Loucy (cell line): ENCODE results near the gene FIGN.

ENCODE experiments used
- H2AFZ ChIP-seq: fragments of 200-600 bp; sonication (generic); 2 replicates; pipeline ENCODE4 v1.6.0; 2016; ENCODE audit warnings: antibody characterized with exemption, mild to moderate bottlenecking, low read length, moderate library complexity
- H3F3A ChIP-seq: fragments of 200-600 bp; 2 replicates; pipeline ENCODE4 v1.6.0; 2016; ENCODE audit warnings: antibody characterized with exemption, low read depth, mild to moderate bottlenecking
- H3K27me3 ChIP-seq: fragments of 200-600 bp; sonication (generic); 2 replicates; pipeline ENCODE4 v1.6.1; 2014; ENCODE audit warnings: low read length, mild to moderate bottlenecking; ENCODE audit not compliant: insufficient read depth, poor library complexity, severe bottlenecking
- H3K36me3 ChIP-seq: fragments of 200-600 bp; sonication (generic); 2 replicates; pipeline ENCODE4 v1.6.1; 2016; ENCODE audit warnings: low read length; ENCODE audit not compliant: insufficient read depth
- H3K4me1 ChIP-seq: fragments of 200-600 bp; sonication (generic); 2 replicates; pipeline ENCODE4 v1.5.1; 2014; ENCODE audit warnings: low read length, mild to moderate bottlenecking; ENCODE audit not compliant: insufficient read depth, poor library complexity, severe bottlenecking
- H3K4me2 ChIP-seq: fragments of 200-600 bp; sonication (generic); 2 replicates; pipeline ENCODE4 v1.6.0; 2014; ENCODE audit warnings: antibody characterized with exemption, low read length, low read depth, mild to moderate bottlenecking; ENCODE audit not compliant: poor library complexity, severe bottlenecking
- H3K4me3 ChIP-seq: fragments of 200-600 bp; sonication (generic); 2 replicates; pipeline ENCODE4 v1.5.1; 2014; ENCODE audit warnings: low read length, mild to moderate bottlenecking, mixed read lengths; ENCODE audit not compliant: poor library complexity, severe bottlenecking
- H3K79me2 ChIP-seq: fragments of 200-600 bp; sonication (generic); 2 replicates; pipeline ENCODE4 v1.6.1; 2014; ENCODE audit warnings: low read length; ENCODE audit not compliant: insufficient read depth
- H3K9ac ChIP-seq: fragments of 200-600 bp; sonication (generic); 2 replicates; pipeline ENCODE4 v1.6.0; 2014; ENCODE audit warnings: mild to moderate bottlenecking, low read depth, low read length, moderate library complexity; ENCODE audit not compliant: poor library complexity, severe bottlenecking
- H3K9me2 ChIP-seq: fragments of 200-600 bp; sonication (generic); replicated peaks from 2 replicates; pipeline ENCODE4 v1.6.1; 2016; ENCODE audit warnings: low read depth, low read length, mixed read lengths
- H3K9me3 ChIP-seq: fragments of 200-600 bp; sonication (generic); 2 replicates; pipeline ENCODE4 v1.6.1; 2014; ENCODE audit warnings: mild to moderate bottlenecking, antibody characterized with exemption, low read length, low read depth; ENCODE audit not compliant: insufficient read depth
- H4K20me1 ChIP-seq: fragments of 200-600 bp; sonication (generic); 2 replicates; pipeline ENCODE4 v1.6.0; 2014; ENCODE audit warnings: antibody characterized with exemption, low read length, mild to moderate bottlenecking; ENCODE audit not compliant: insufficient read depth, poor library complexity, severe bottlenecking
- CTCF ChIP-seq: fragments of 200-600 bp; sonication (generic); conservative IDR thresholded peaks from 2 replicates; pipeline ENCODE4 v1.5.1; 2014; ENCODE audit warnings: mild to moderate bottlenecking, antibody characterized with exemption, low read length
- EZH2phosphoT487 ChIP-seq: fragments of 200-600 bp; IDR thresholded peaks from 2 replicates; pipeline ENCODE4 v1.6.1; 2018; ENCODE audit warnings: antibody characterized with exemption, mild to moderate bottlenecking, moderate library complexity, borderline replicate concordance

FIGN gene

GRCh38 chr2:163558251-163559021 lies 177.4 kb downstream of the FIGN start:
- no peak overlapping the region for H2AFZ ChIP-seq
- H3K9me2 ChIP-seq = no peaks in the 10 kb centered on the region
- no peak overlapping the region for H3K4me3 ChIP-seq
- no peaks in the 10 kb centered on the region for H3K27me3 ChIP-seq
- no peak for TF ChIP-seq EZH2phosphoT487
- TF ChIP-seq CTCF = no peak
- no peaks in the 10 kb centered on the region for H3K79me2 ChIP-seq
- H3K36me3 ChIP-seq = no peaks in the 10 kb centered on the region
- no peaks in the 10 kb centered on the region for H3K4me1 ChIP-seq
- no peak overlapping the region for H3K4me2 ChIP-seq
- no peak overlapping the region for H3K9ac ChIP-seq
- H4K20me1 ChIP-seq = no peaks in the 10 kb centered on the region
- no peaks in the 10 kb centered on the region for H3F3A ChIP-seq
- H3K9me3 ChIP-seq = no peaks in the 10 kb centered on the region

GRCh38 chr2:163556511-163556910 lies 179.3 kb downstream of the FIGN start:
- Histone ChIP-seq H3K36me3 (no peaks in the 10 kb centered on the region), H3K9me3 (no peaks in the 10 kb centered on the region), H2AFZ (no peak overlapping the region), H3F3A (no peaks in the 10 kb centered on the region), H3K79me2 (no peaks in the 10 kb centered on the region), H3K4me3 (no peak overlapping the region), H3K9me2 (no peaks in the 10 kb centered on the region), H3K27me3 (no peaks in the 10 kb centered on the region), H3K4me1 (no peaks in the 10 kb centered on the region), H3K4me2 (no peak overlapping the region), H4K20me1 (no peaks in the 10 kb centered on the region), H3K9ac (no peak overlapping the region)
- no peak for TF ChIP-seq CTCF
- TF ChIP-seq EZH2phosphoT487 = no peak

GRCh38 chr2:163554864-163555263 lies 180.9 kb downstream of the FIGN start:
- H3K4me1 ChIP-seq = no peaks in the 10 kb centered on the region
- H3K9me3 ChIP-seq = no peaks in the 10 kb centered on the region
- no peaks in the 10 kb centered on the region for H3F3A ChIP-seq
- no peaks in the 10 kb centered on the region for H4K20me1 ChIP-seq
- TF ChIP-seq CTCF = no peak
- TF ChIP-seq EZH2phosphoT487 = no peak
- no peak overlapping the region for H3K4me2 ChIP-seq
- no peaks in the 10 kb centered on the region for H3K36me3 ChIP-seq
- no peak overlapping the region for H2AFZ ChIP-seq
- H3K4me3 ChIP-seq = no peak overlapping the region
- H3K27me3 ChIP-seq = no peaks in the 10 kb centered on the region
- no peak overlapping the region for H3K9ac ChIP-seq
- H3K9me2 ChIP-seq = no peaks in the 10 kb centered on the region
- no peaks in the 10 kb centered on the region for H3K79me2 ChIP-seq
